UCSD-AML1 (cell line): ENCODE results near the gene RBPJL.
A peak's percentile ranks its signal among the peaks of the same experiment; 100 is the strongest.

ENCODE experiments used
- DNase-seq: peaks from one replicate; lab custom pipeline; 2025; ENCODE audit not compliant: unreplicated experiment; lab: John Stamatoyannopoulos, UW

Gene RBPJL

DNA sequence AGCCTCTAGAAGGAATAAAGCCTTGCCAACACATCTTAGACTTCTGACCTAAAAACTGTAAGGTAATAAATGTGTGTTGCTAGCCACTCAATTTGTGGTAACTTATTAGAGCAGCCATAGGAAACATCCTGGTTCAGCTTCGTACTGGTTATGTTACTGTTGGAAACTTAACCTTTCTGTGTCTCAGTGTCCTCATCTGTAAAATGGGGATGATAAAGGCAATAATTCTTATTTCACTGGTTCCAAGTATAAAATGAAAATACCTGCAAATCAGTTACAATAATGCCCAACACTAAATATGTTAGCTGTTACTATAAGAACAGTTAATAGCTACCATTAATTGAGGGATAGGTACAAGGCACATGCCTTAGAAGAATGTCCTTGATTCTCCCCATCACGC, 14.3 kb upstream of the RBPJL start:
- DNase-seq = no peak

DNA sequence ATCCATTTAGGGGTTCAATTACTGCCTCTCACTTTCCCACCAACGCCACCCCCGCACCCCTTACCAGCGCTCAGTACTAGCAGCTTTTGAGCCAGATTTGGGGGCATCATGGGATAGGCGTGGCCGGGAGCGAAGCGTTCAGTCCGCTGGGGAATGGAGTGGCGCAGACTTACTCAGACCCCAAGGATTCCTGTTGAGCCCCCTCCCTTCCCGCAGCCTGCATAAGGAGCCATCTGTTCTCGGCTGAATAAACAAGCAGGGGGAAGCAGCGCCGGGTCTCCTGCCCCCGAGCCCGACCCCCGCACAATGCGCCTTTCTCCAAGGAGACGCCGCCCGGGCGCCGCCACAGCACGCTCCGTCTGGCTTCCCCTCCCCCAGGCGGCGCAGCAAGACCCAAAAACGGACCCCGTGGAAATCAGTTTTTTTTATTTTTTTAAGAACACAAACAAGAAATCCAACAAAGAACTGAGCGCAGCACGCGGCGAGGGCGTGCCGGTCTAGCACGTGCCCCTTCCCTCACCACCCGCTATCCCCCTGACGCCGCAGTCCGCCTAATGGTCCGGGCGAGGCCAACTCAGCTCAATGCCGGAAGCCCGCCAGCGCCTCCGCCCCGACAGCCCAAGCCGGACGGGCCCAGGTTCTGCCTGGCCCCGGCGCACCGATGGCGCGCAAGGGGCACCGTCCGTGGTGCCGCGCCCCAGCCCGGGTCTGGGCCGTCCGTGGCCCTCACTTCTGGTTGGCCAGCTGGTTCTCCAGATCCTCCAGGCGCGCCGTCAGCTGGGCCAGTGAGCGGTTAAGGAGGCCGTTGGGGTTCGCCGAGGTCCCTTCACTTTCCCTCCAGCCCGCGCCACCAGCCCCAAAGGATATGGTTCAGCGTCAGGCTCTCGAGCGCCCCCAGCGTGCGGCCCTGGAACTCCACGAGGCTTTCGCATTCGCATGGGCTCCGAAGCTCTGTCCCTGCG, 13.3 kb upstream of the RBPJL start:
- peak; percentile 82 for DNase-seq

DNA sequence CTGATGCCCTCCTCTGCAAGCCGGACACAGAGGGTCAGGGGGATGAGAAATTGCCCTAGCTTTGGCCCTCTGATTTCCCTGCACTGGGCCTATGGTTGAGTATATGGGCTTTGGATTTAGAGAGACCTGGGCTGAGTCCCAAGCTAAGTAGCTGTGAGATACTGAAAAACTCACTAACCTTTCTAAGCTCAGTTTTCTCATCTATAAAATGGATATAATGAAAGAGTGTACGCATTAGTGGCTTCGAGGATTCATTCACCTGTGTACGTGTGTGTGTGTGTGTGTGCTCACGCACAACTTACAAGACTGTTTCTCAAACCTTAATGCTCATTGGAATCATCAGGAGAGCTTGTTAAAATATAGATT, 12.7 kb upstream of the RBPJL start:
- DNase-seq = no peak

DNA sequence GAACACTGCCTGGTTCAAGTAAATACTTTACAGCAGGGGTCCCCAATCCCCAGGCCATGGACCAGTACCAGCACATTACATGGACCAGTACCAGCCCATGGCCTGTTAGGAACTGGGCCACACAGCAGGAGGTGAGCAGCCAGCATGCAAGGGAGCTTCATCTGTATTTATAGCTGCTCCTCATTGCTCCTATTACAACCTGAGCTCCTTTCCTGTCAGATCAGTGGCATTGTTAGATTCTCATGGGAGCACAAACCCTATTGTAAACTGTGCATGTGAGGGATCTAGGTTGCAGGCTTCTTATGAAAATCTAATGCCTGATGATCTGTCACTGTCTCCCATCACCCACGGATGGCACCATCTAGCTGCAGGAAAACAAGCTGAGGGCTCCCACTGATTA, 12.0 kb upstream of the RBPJL start:
- no peak for DNase-seq

DNA sequence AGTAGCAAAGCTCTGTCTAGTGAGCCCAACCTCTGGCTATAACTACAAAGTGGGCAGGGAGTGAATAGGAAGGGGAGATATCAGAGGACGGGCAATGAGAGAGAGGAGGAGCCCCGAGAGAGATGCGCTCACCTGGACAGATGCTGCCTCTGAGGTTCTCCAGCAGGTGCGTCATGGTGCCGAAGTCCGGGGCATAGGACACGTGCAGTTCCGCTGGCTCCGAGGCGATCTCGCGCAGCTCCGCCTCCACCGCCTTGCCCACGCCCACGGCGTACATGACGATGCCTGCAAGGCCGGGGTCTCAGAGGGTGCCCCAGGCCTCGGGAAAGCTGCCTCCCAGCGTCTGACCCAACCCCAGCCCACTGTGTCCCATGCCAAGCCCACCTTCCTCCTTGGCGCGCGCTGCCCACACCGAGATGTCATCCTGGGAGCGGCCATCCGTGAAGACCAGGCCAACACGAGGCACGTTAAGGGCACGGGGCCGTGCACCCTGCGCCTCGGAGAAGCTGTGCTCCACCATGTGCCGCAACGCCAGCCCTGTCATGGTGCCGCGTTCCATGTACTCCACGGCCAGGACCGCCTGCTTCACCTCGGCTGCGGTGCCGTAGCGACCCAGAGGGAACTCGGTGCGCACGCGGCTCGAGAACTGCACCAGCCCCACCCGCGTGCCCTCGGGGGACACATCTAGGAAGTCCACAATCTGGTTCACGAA, 8.7 kb upstream of the RBPJL start:
- no peak for DNase-seq

DNA sequence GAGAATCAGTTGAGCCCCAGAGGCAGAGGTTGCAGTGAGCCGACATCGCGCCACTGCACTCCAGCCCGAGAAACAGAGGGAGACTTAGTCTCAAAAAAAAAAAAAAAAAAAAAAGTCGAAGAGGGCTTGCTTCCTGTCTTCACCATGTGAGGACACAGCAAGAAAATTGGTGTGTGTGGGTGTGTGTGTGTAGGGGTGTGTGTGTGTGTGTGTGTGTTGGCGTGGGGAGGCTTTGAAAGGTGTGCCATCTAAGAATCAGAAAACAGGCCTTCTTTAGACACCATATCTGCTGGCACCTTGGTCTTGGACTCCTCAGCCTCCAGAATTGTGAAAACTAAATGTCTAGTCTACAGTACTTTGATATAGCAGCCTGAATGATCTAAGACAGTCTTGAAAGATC, 6.9 kb upstream of the RBPJL start:
- DNase-seq = no peak

DNA sequence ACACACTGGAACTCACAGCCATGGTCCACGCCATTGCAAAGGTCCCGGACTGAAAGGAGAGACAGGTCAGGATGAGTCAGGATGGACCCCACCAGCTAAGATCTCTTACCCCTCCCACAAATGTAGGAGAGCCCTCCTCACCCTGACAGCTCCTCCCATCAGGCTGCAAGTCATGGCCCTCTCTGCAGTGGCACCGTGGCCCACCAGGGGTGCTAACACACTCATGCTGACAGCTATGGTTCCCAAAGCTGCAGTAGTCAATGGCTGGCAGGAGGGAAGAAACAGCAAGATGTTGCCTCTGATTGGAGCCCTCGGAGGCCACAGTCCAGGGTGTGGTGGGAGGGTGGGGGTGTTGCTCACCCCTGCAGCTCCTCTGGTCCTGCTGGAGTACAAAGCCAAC, 5.7 kb upstream of the RBPJL start:
- DNase-seq = peak; percentile 37

DNA sequence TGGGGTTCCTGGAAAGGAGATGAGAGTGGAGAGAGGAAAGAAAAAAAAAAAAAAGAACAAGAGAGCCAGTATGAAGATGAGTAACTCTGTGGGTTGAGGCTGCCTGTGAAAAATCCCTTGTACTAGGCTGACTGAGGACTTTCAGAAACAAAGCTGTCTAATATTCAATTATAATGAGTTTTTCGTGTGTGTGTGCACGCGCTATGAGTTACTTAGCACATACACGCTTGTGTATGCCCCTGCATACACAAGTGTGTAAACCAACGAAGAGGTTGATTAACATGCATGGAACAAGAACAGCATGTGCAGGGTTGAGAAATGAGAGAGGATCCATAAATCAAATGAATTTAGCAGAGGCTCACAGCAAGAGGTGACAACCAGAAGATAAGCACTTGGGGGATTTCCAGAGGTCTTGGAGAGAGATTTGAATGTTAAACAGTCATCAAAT, 4.8 kb upstream of the RBPJL start:
- no peak for DNase-seq

DNA sequence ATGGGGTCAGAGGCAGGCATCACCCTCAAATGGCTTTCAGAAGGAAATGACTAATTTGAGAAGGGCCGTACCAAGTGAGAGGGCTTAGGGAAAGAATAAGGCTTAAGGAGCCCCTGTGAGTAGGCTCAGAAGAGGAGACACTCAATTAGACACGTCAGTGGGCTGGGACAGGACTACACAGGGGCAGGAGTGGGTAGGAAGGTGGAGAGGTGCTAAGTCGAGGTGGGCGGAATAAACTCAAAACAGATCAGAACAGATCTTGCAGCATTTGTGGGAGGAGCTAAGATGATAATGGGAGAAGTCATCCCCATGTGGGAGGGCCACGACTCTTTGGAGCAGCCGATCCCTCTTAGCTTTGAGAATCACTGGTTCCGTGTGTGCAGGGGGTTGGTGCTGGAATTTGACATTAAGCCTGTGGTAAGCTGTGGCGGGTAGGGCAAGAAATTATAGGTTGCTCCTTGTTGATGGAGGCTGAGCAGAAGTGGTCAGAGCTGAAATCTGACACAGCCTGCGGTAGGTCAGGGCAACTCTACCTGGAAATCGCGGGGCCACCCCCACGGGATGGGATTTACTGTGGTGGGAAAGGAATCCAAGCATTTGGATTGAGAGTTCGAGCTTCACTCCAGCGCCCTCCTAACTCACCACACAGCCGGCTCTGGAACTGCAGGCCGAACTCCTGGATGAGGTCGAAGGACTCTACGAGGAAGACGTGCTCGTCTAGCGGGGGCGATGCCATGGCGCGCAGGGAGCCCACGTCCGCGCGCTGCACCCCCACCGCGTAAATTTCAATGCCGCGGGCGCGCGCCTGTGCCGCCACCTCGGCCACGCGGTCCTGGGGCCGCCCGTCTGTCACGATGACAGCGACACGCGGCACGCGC, 2.8 kb upstream of the RBPJL start:
- DNase-seq = no peak

DNA sequence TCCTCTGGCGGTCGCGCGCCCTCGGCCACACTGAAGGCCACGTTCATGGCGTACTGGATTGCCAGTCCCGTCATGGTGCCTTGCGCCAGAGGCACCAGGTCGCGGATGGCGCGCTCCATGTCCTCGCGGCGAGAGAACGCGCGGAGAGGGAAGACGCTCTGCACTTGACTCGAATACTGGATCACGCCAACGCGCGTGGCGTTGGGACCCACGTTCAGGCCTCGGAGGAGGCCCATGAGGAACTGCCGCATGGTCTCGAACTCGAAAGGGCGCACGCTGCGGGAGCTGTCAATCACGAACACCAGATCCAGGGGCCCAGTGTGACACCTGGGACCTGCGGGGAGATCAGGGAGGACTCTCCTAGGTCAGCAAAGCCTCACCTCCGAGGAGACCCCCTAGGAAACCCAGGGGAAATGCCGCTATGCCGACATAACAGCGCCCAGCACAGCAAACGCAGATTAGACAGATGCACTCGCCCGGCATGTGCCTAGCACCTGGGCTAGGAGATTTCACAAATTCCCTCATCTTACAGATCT, 2.1 kb upstream of the RBPJL start:
- DNase-seq = no peak

DNA sequence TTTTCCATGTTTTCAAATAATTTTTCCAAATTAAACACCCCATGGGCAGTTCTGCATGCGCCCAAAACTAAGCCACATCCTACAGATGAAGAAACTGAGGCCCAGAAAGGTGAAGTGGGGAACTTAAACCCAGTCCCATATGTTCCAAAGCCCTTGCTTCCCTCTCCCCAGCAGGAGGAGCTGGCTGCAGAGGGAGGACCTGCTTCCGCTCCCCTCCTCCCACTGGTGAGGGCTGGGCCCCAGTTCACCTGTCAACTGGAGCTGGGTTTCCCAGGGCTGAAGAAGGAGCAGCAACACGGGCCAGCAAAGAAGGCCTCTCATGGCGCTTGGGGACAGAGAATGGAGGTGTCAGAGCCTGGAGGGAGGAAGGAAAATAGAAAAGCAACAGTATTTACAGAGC, 1.4 kb upstream of the RBPJL start:
- DNase-seq = no peak

DNA sequence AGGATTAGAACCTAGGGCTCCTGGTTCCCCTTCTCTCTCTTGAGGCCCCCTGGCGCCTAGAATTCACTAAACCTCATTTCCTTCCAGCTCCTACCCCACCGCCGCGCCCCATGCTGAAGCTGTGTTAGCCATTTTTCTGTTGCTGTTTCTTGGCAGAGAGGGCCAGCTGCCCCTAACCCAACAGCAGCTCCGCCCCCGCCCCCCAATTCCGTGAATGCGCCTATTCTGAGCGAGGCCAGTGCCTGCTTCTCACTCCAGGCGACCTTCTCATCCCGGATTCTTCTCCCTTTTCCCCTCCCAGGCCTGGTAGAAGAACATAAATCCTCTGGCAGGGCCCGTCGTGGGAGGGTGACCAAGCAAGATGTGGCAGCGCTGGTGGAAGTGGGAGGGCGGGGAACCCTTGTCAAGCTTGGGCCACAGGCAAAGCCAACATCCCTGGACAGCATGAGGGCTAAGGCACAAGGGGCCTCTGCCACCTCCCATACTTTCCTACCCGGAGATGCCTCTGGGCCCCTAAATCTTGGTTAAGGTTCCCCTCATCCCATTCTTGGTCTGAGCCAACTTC, 518 bp downstream of the RBPJL start:
- DNase-seq = no peak

DNA sequence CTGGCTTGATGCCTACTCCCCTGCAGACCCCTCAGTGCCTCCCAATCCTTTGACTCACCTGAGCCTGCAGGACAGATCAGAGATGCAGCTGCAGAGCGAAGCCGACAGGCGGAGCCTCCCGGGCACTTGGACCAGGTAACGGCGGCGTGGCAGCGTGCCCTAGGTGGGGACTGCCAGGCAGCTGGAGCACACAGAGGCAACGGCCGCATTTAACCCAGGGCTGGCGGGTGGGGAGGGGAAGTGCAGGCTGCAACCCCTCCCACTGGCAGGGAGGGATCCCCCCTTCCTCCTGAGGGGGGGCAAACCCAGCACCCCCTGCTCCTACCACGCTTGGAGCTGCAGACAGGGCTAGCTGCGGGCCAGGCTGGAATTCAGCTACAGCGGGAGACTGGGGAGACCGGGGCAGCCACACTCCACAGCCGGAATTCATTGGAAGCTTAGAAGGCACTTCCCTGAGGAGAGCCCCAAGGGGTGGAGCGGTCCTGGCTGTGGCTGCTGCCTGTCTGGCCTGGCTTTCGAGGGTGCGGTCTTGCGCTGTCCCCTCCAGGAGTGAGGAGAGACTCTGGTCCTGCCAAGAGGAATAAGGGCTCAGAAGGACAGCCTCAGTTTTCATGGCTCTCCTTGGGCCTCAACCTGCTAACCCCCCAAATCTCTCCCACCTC, 1.6 kb downstream of the RBPJL start, which contains the start of gene MATN4:
Gene MATN4 (minus strand): TSS at position 183 of the 662 bp plus-strand sequence. CDS start 2,717 bp downstream, outside the sequence.
- DNase-seq = no peak

DNA sequence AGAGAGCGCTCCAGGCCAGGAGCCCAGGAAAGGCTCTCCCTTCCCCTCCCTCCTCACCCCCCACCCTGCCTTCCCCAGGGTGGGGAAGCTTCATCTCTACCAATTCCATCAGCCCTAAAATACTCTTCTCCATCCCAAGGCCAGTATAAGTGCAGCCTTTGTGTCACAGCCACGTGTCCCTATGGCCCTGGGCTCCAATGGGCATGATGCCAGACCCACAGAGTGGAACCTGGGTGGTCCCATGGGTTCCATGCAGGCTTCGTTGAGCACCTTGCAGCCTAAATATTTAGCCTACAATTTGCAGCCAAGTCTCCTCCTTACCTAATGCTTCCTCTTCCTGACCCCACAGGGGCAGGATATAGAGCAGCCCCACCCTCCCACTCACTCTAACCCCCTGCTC, 2.4 kb downstream of the RBPJL start:
- no peak for DNase-seq

DNA sequence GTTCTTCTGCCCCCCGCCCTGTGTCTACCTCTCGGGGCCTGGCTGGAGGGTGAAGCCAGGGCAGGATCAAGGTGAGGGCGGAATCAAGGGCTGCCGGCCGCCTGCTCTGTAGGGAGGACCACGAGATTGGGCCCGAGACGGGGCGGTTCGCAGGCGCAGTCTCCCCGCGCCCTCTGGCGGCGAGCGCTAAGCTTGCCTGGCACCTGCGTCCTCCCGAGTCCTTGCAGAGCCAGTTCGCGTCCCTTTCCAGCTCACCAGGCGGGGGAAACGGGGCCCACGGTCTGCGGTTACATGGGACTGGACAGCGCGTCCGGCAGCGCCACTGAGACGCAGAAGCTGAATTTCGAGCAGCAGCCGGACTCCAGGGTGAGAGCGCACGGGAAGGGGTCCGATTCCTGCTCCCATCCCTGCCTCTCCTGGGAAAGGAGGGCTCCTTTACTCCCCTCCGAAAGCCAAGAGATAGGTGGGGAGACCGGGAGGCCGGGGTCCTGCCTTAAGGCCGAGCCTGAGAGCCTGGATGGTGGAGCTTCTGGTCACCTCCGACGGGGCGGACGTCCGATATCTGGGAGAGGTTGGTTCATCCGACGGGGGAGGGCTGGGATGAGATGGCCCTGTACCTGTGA, 5.1 kb downstream of the RBPJL start:
- peak; percentile 65 for DNase-seq

DNA sequence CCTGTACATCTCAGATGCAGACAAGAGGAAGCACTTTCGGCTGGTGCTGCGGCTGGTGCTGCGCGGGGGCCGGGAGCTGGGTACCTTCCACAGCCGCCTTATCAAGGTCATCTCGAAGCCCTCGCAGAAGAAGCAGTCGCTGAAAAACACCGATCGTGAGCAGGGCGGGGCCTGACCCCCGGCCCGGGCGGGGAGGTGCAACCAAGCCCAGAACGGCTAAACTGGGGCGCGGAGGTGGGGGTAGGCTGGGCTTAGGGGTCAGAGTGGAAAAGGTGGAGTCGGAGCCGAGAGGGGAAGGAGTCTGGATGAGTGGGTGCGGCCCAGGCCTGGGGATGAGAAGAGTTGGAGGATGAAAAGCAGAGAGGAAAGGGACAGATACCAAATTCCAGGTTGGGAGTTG, 5.6 kb downstream of the RBPJL start:
- no peak for DNase-seq

DNA sequence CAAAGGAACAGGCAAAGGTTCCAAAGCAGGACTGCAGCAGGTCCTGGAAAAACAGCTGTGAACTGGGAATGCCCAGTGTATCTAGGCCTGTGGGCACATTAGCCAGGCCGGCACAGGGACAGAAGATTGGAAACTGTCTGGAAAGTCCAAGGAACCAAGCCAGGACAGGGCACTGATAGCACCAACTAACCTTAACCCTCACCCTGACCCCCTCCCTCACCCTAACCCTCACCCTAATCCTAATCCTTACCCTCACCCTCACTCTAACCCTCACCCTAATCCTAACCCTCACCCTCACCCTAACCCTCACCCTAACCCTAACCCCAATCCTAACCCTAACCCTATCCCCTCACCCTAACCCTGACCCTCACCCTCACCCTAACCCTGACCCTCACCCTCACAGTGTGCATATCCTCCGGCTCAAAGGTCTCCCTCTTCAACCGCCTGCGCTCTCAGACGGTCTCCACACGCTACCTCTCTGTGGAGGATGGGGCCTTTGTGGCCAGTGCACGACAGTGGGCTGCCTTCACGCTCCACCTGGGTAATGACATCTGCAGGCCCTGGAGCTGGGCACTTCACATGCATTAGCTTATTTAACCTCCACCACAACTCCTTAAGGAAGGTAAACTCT, 6.5 kb downstream of the RBPJL start:
- no peak for DNase-seq

DNA sequence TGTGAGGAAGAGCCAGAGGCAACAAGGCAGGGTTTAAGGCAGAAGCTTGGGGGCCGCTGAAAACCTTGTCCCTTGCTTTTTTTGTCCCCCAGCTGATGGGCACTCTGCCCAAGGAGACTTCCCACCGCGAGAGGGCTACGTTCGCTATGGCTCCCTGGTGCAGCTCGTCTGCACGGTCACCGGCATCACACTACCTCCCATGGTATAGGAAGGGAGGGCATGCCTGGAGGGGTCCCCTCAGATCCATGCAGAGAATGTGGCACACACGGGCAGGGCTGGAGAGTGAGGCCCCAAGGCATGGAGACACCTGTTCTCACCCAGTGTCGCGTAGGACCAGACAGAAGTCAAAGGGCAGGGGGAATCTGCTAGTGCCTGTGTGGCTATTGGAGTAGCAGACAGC, 7.3 kb downstream of the RBPJL start:
- DNase-seq = no peak

DNA sequence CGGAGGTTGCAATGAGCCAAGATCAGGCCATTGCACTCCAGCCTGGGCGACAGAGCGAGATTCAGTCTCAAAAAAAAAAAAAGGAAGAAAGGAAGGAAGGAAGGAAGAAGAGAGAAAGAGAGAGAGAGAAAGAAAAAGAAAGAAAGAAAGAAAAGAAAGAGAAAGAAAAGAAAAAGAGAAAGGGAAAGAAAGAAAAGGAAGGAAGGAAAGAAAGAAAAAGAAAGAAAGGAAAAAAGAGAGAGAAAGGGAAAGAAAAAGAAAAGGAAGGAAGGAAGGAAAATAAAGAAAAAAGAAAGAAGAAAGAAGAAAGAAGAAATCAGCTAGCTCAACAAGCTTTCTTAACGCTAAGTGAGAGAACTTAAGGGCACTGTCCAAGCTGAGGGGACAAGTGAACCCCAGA, 9.0 kb downstream of the RBPJL start:
- no peak for DNase-seq
